HL-60 (cell line): ENCODE data around the gene PLPPR4.

Experiments used
- DNase-seq, 2 experiments: peaks; one replicate each; pipeline ENCODE4 v3.0.0-alpha.2; 2010 to 2020; ENCODE audit warnings: low read depth in 1 of 2, low spot score in 1 of 2
- H3K27ac ChIP-seq: fragments of 250-450 bp; sonication (Bioruptor Pico); replicated peaks from 2 replicates; pipeline ENCODE4 v1.5.1; 2020; ENCODE audit warnings: mild to moderate bottlenecking, moderate library complexity
- H3K27me3 ChIP-seq: fragments of 250-450 bp; sonication (Bioruptor Pico); 2 replicates; pipeline ENCODE4 v1.5.1; 2021; ENCODE audit warnings: mild to moderate bottlenecking, moderate library complexity; ENCODE audit not compliant: insufficient read depth, poor library complexity, severe bottlenecking
- H3K4me3 ChIP-seq: replicated peaks from 2 replicates; pipeline ENCODE4 v1.5.1; 2011; ENCODE audit warnings: mild to moderate bottlenecking, control low read depth, low read length; ENCODE audit not compliant: insufficient read depth
- GABPA ChIP-seq: IDR thresholded peaks from 2 replicates; pipeline ENCODE4 v1.6.1; 2012; ENCODE audit warnings: low read depth
- POLR2AphosphoS5 ChIP-seq: IDR thresholded peaks from 2 replicates; pipeline ENCODE4 v1.6.1; 2012; ENCODE audit warnings: low read depth
- REST ChIP-seq: IDR thresholded peaks from 2 replicates; pipeline ENCODE4 v1.6.1; 2012; ENCODE audit warnings: low read depth; ENCODE audit not compliant: insufficient replicate concordance
- SPI1 ChIP-seq: IDR thresholded peaks from 2 replicates; pipeline ENCODE4 v1.6.1; 2012; ENCODE audit warnings: low read depth, mild to moderate bottlenecking, borderline replicate concordance
- long read RNA-seq: library from polyadenylated mRNA; unstranded; transcript quantifications from one replicate; pipeline ENCODE4 v2.0.0, GENCODE V29; 2020
- TF ChIP-seq, protein P1 (sequence below): IDR thresholded peaks from one replicate; pipeline ENCODE4 v1.5.1; 2011; ENCODE audit warnings: low read length, control low read depth, inconsistent platforms; ENCODE audit not compliant: insufficient read depth

The PLPPR4 gene, protein sequence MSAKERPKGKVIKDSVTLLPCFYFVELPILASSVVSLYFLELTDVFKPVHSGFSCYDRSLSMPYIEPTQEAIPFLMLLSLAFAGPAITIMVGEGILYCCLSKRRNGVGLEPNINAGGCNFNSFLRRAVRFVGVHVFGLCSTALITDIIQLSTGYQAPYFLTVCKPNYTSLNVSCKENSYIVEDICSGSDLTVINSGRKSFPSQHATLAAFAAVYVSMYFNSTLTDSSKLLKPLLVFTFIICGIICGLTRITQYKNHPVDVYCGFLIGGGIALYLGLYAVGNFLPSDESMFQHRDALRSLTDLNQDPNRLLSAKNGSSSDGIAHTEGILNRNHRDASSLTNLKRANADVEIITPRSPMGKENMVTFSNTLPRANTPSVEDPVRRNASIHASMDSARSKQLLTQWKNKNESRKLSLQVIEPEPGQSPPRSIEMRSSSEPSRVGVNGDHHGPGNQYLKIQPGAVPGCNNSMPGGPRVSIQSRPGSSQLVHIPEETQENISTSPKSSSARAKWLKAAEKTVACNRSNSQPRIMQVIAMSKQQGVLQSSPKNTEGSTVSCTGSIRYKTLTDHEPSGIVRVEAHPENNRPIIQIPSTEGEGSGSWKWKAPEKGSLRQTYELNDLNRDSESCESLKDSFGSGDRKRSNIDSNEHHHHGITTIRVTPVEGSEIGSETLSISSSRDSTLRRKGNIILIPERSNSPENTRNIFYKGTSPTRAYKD
- long read RNA-seq: 0 reads

DNA sequence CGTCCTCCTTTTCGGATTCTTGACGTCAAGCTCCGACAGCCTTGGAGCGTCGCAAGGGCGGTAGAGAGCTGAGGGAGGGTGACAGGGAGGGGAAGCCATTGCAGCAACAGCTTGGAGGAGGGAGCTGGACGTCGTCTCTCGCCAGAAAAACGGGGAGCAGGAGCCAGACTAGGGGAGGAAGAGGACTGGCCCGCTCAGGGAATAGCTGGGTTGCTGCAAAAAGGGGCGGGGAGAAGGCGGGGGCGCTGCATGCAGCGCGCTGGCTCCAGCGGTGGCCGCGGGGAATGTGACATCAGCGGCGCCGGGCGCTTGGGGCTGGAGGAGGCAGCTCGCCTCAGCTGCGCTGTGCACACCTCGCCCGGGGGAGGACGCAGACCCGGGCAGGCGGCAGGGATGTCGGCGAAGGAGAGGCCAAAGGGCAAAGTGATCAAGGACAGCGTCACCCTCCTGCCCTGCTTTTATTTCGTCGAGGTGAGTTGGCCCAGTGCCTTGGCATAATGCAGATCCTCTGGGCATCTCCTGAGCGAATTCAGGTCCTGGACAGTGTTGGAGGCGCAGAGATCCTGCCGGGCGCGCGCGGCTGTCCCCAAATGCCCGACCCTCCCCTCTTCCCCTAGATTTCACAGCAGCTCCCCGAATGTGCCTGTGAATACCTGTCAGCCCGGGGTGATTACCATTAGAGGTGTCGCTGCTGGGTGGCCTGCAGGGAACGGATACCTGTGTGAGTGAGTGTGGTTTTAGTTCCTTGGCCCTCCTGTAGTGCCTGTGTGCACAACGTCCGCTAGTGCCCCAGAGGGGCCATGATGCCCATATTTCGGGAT lies at the start of gene PLPPR4:
Gene PLPPR4 (plus strand): TSS at position 292 of the 821 bp plus-strand sequence. CDS start 102 bp downstream, at position 394.
- H3K27me3 ChIP-seq: peaks cover 24% of the 10 kb centered on the region
- no peak for TF ChIP-seq POLR2AphosphoS5
- TF ChIP-seq, protein P1, sequence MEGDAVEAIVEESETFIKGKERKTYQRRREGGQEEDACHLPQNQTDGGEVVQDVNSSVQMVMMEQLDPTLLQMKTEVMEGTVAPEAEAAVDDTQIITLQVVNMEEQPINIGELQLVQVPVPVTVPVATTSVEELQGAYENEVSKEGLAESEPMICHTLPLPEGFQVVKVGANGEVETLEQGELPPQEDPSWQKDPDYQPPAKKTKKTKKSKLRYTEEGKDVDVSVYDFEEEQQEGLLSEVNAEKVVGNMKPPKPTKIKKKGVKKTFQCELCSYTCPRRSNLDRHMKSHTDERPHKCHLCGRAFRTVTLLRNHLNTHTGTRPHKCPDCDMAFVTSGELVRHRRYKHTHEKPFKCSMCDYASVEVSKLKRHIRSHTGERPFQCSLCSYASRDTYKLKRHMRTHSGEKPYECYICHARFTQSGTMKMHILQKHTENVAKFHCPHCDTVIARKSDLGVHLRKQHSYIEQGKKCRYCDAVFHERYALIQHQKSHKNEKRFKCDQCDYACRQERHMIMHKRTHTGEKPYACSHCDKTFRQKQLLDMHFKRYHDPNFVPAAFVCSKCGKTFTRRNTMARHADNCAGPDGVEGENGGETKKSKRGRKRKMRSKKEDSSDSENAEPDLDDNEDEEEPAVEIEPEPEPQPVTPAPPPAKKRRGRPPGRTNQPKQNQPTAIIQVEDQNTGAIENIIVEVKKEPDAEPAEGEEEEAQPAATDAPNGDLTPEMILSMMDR: no peak
- peak; percentile 34 for TF ChIP-seq REST
- H3K4me3 ChIP-seq: peak within 1 kb of the TSS; percentile 54
- H3K27ac ChIP-seq: no peak within 1 kb of the TSS
- DNase-seq: peak; percentile 24 to 46

GRCh38 chr1:99216956-99217355 lies 47.3 kb upstream of the PLPPR4 start:
- no peak for DNase-seq
- Histone ChIP-seq H3K4me3 (no peak overlapping the region), H3K27ac (no peak overlapping the region), H3K27me3 (no peaks in the 10 kb centered on the region)
- TF ChIP-seq POLR2AphosphoS5: no peak
- no peak for TF ChIP-seq REST
- TF ChIP-seq SPI1: no peak
- TF ChIP-seq GABPA: no peak
- TF ChIP-seq, protein P1: no peak

GRCh38 chr1:99217599-99217998 lies 46.7 kb upstream of the PLPPR4 start:
- no peaks in the 10 kb centered on the region for H3K27me3 ChIP-seq
- H3K4me3 ChIP-seq: no peak overlapping the region
- no peak overlapping the region for H3K27ac ChIP-seq
- DNase-seq: no peak
- TF ChIP-seq SPI1 (no peak), REST (no peak), POLR2AphosphoS5 (no peak), GABPA (no peak)
- TF ChIP-seq, protein P1: no peak
